Panc1 (cell line): ENCODE data around the gene SLC12A3.

ENCODE experiments used
- CTCF ChIP-seq: fragments of 450-650 bp; IDR thresholded peaks from 2 replicates; pipeline ENCODE4 v1.5.1; 2017; ENCODE audit warnings: mild to moderate bottlenecking
- POLR2AphosphoS5 ChIP-seq: IDR thresholded peaks from 2 replicates; pipeline ENCODE4 v1.6.1; 2012; ENCODE audit warnings: mild to moderate bottlenecking, low read depth, low read length, moderate library complexity
- REST ChIP-seq, 2 experiments: IDR thresholded peaks; 2 replicates each; pipeline ENCODE4 v1.6.1; 2011 to 2012; ENCODE audit warnings: low read depth in 2 of 2, control low read depth in 1 of 2, low read length in 1 of 2, mild to moderate bottlenecking in 1 of 2, moderate library complexity in 1 of 2; ENCODE audit not compliant: insufficient read depth in 1 of 2
- TCF7L2 ChIP-seq: IDR thresholded peaks from 2 replicates; pipeline ENCODE4 v1.6.1; 2011; ENCODE audit warnings: mild to moderate bottlenecking, low read depth, low read length, inconsistent platforms

- TF ChIP-seq REST (IDR thresholded peaks at IDR 0.05; ENCODE audit: insufficient read depth in 1 of 2, low read depth in 2 of 2, low read length in 1 of 2) (no peak), CTCF (no peak), POLR2AphosphoS5 (no peak), TCF7L2 (no peak)
These were observed 32.2 kb downstream of the SLC12A3 start for GRCh38 chr16:56897026-56897799.
